Left forelimb (tissue), 1 donor: ENCODE data around the gene HMGXB3.

Source experiments
- DNase-seq: peaks from one replicate; pipeline ENCODE4 v3.0.0-alpha.2; 2018; ENCODE audit warnings: low spot score

The HMGXB3 gene

GRCh38 chr5:149982505-149982904 lies 18.0 kb upstream of the HMGXB3 start:
- DNase-seq = no peak

- no peak for DNase-seq
These were observed 12.4 kb upstream of the HMGXB3 start for GRCh38 chr5:149988126-149988525.

- no peak for DNase-seq
These were observed 9.8 kb upstream of the HMGXB3 start for GRCh38 chr5:149990518-149991376.

GRCh38 chr5:149993471-149993870 lies 7.1 kb upstream of the HMGXB3 start:
- DNase-seq = no peak

- no peak for DNase-seq
These were observed 4.9 kb upstream of the HMGXB3 start for GRCh38 chr5:149995385-149996204.

- no peak for DNase-seq
These were observed 4.2 kb upstream of the HMGXB3 start for GRCh38 chr5:149996205-149996890.

GRCh38 chr5:149998281-149998680 lies 2.3 kb upstream of the HMGXB3 start:
- DNase-seq = no peak

- DNase-seq = no peak
These were observed 1.2 kb upstream of the HMGXB3 start for GRCh38 chr5:149999359-149999758.

GRCh38 chr5:149999866-150000255 lies 678 bp upstream of the HMGXB3 start:
- no peak for DNase-seq

GRCh38 chr5:150000990-150001659 lies 586 bp downstream of the HMGXB3 start:
- no peak for DNase-seq

GRCh38 chr5:150001660-150002486 lies 1.3 kb downstream of the HMGXB3 start:
- no peak for DNase-seq

- DNase-seq = no peak
These were observed 5.8 kb downstream of the HMGXB3 start for GRCh38 chr5:150006318-150006717.

GRCh38 chr5:150007050-150007449 lies 6.5 kb downstream of the HMGXB3 start:
- DNase-seq = no peak

GRCh38 chr5:150009671-150010387 lies 9.3 kb downstream of the HMGXB3 start:
- DNase-seq = no peak

GRCh38 chr5:150013931-150014330 lies 13.4 kb downstream of the HMGXB3 start:
- DNase-seq = no peak

- no peak for DNase-seq
These were observed 13.9 kb downstream of the HMGXB3 start for GRCh38 chr5:150014456-150014855.

- no peak for DNase-seq
These were observed 14.9 kb downstream of the HMGXB3 start for GRCh38 chr5:150015415-150015814.

GRCh38 chr5:150016537-150016936 lies 16.0 kb downstream of the HMGXB3 start:
- no peak for DNase-seq

GRCh38 chr5:150017226-150018005 lies 16.9 kb downstream of the HMGXB3 start:
- no peak for DNase-seq

GRCh38 chr5:150020249-150020648 lies 19.7 kb downstream of the HMGXB3 start:
- no peak for DNase-seq
